Measurements from ENCODE around the gene ESR2.

Gene ESR2

GRCh38 chr14:64266239-64266638 lies 27.9 kb downstream of the ESR2 start:
- in situ Hi-C loops (cut with MboI; ENCODE audit: low sequenced_read_pairs): no loop called here

- in situ Hi-C loops (cut with MboI; ENCODE audit: low sequenced_read_pairs): no loop called here
Measured at GRCh38 chr14:64265222-64265621, 28.9 kb downstream of the ESR2 start.

GRCh38 chr14:64260418-64260817 lies 33.8 kb downstream of the ESR2 start:
- in situ Hi-C loops (cut with MboI; ENCODE audit: low sequenced_read_pairs): no loop called here

GRCh38 chr14:64255756-64256155 lies 38.4 kb downstream of the ESR2 start:
- in situ Hi-C loops (cut with MboI; ENCODE audit: low sequenced_read_pairs): no loop called here

- in situ Hi-C loops (cut with MboI; ENCODE audit: low sequenced_read_pairs): no loop called here
Measured at GRCh38 chr14:64253672-64254071, 40.5 kb downstream of the ESR2 start.

GRCh38 chr14:64249363-64249762 lies 44.8 kb downstream of the ESR2 start:
- in situ Hi-C loops (cut with MboI; ENCODE audit: low sequenced_read_pairs): no loop called here

- in situ Hi-C loops (cut with MboI; ENCODE audit: low sequenced_read_pairs): no loop called here
Measured at GRCh38 chr14:64248689-64249088, 45.5 kb downstream of the ESR2 start.

GRCh38 chr14:64247195-64247594 lies 47.0 kb downstream of the ESR2 start:
- in situ Hi-C loops (cut with MboI; ENCODE audit: low sequenced_read_pairs): no loop called here

GRCh38 chr14:64246688-64247087 lies 47.5 kb downstream of the ESR2 start:
- in situ Hi-C loops (cut with MboI; ENCODE audit: low sequenced_read_pairs): no loop called here

- in situ Hi-C loops (cut with MboI; ENCODE audit: low sequenced_read_pairs): no loop called here
Measured at GRCh38 chr14:64245491-64245890, 48.7 kb downstream of the ESR2 start.

- in situ Hi-C loops (cut with MboI; ENCODE audit: low sequenced_read_pairs): no loop called here
Measured at GRCh38 chr14:64244279-64244678, 49.9 kb downstream of the ESR2 start.

- in situ Hi-C loops (cut with MboI; ENCODE audit: low sequenced_read_pairs): no loop called here
Measured at GRCh38 chr14:64238631-64239030, 55.5 kb downstream of the ESR2 start.

- in situ Hi-C loops (cut with MboI; ENCODE audit: low sequenced_read_pairs): no loop called here
Measured at GRCh38 chr14:64238049-64238448, 56.1 kb downstream of the ESR2 start.

GRCh38 chr14:64235652-64236640 lies 58.2 kb downstream of the ESR2 start:
- in situ Hi-C loops (cut with MboI; ENCODE audit: low sequenced_read_pairs): no loop called here

GRCh38 chr14:64234877-64235651 lies 59.1 kb downstream of the ESR2 start:
- in situ Hi-C loops (cut with MboI; ENCODE audit: low sequenced_read_pairs): no loop called here

- in situ Hi-C loops (cut with MboI; ENCODE audit: low sequenced_read_pairs): no loop called here
Measured at GRCh38 chr14:64233531-64234190, 60.5 kb downstream of the ESR2 start.

- in situ Hi-C loops (cut with MboI; ENCODE audit: low sequenced_read_pairs): no loop called here
Measured at GRCh38 chr14:64232944-64233343, 61.2 kb downstream of the ESR2 start.

GRCh38 chr14:64232095-64232838 lies 61.9 kb downstream of the ESR2 start:
- in situ Hi-C loops (cut with MboI; ENCODE audit: low sequenced_read_pairs): no loop called here

- in situ Hi-C loops (cut with MboI; ENCODE audit: low sequenced_read_pairs): no loop called here
Measured at GRCh38 chr14:64229489-64229888, 64.7 kb downstream of the ESR2 start.

- in situ Hi-C loops (cut with MboI; ENCODE audit: low sequenced_read_pairs): no loop called here
Measured at GRCh38 chr14:64227856-64228255, 66.3 kb downstream of the ESR2 start.
